Thyroid gland (tissue), 4 donors: ENCODE results near the gene ISLR.

Experiments
- POLR2A ChIP-seq, 2 donors: fragments of 450-650 bp; IDR thresholded peaks; one replicate each; pipeline ENCODE4 v1.6.1; 2017; ENCODE audit warnings: antibody characterized with exemption in 2 of 2, mild to moderate bottlenecking in 2 of 2, moderate library complexity in 1 of 2
- TF ChIP-seq, protein P1 (sequence below), 6 experiments: fragments of 200-600 bp in 3 of 6; fragments of 450-650 bp in 3 of 6; sonication (generic) in 3 of 6; IDR thresholded peaks; one replicate each; pipeline ENCODE4 v1.5.1; 2016 to 2019; ENCODE audit warnings: antibody characterized with exemption in 6 of 6, mild to moderate bottlenecking in 2 of 6, inconsistent platforms in 1 of 6, moderate library complexity in 1 of 6

DNA sequence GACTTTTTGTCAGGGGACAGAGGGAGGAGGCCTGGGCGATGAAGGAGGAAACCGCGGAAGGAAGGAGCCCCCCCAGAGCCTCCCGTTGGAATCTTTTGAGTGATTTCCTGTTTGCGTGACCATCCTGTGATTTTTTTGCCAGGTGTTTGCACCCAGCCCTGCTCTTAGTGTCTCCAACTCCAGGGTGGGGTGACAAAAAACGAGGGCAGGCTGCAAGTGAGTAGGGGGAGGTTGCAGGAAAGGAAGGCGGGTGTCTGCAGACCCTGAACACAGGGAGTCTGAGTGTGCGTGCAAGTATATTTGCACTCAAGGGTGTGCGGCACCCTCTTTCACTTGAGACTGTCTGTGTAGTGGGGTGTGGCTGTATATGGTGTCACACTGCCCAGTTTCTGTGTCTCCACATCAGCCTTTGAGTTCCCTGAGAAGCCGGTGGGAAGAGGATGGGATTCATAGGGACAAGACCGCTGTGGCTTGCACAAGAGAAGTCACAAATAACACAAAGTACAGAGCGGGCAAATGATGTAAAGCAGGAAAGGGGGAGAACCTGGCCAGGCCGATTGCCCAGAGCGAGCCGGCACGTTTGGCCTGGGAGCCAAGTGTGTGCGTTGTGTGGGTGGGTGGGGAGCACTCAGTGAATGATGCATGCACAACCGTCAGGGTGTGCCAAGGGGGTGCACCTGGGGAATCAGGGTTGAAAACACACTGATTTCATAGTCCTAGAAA lies 36.5 kb upstream of the ISLR start:
- TF ChIP-seq, protein P1, sequence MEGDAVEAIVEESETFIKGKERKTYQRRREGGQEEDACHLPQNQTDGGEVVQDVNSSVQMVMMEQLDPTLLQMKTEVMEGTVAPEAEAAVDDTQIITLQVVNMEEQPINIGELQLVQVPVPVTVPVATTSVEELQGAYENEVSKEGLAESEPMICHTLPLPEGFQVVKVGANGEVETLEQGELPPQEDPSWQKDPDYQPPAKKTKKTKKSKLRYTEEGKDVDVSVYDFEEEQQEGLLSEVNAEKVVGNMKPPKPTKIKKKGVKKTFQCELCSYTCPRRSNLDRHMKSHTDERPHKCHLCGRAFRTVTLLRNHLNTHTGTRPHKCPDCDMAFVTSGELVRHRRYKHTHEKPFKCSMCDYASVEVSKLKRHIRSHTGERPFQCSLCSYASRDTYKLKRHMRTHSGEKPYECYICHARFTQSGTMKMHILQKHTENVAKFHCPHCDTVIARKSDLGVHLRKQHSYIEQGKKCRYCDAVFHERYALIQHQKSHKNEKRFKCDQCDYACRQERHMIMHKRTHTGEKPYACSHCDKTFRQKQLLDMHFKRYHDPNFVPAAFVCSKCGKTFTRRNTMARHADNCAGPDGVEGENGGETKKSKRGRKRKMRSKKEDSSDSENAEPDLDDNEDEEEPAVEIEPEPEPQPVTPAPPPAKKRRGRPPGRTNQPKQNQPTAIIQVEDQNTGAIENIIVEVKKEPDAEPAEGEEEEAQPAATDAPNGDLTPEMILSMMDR (IDR thresholded peaks at IDR 0.05): no peak
- TF ChIP-seq POLR2A (IDR thresholded peaks at IDR 0.05): no peak
